GM12878 (cell line): ENCODE results near the gene AFF2. TPM values are rescaled to one million over a fixed set of nuclear protein-coding genes. Genes with fewer than 3 reads are reported as not detected.

Experiments
- ATAC-seq: fragments of 200-7000 bp; cut with Tn5 transposase; 3 replicates; pipeline ENCODE4 v1.9.1; 2020; ENCODE audit warnings: mild to moderate bottlenecking, moderate library complexity
- BruUV-seq: library from RNA; stranded (reverse); fragments of 400-500 nt; replicated peaks from 2 replicates; lab custom pipeline; 2021; lab: Mats Ljungman, UMichigan
- CTCF ChIA-PET: fragments of 300-600 bp; sonication (Branson Sonifier 250); formaldehyde crosslinking; extraction: SDS; loops from one replicate; lab custom pipeline; 2021; ENCODE audit warnings: inconsistent platforms; lab: Yijun Ruan, JAX
- POLR2A ChIA-PET: fragments of 350-600 bp; formaldehyde crosslinking; extraction: SDS; loops from one replicate; lab custom pipeline; 2021; ENCODE audit warnings: inconsistent platforms; lab: Charles Lee
- RAD21 ChIA-PET: fragments of 300-600 bp; sonication (Branson Sonifier 250); formaldehyde crosslinking; loops from one replicate; lab custom pipeline; 2023; ENCODE audit warnings: antibody characterized with exemption; ENCODE audit not compliant: unreplicated experiment; lab: Charles Lee
- SMC1A ChIA-PET: fragments of 300-600 bp; sonication (Branson Sonifier 250); formaldehyde crosslinking; loops from one replicate; lab custom pipeline; 2023; ENCODE audit not compliant: unreplicated experiment, uncharacterized antibody; lab: Charles Lee
- DNase-seq: peaks from one replicate; pipeline ENCODE4 v3.0.0-alpha.2; 2011; ENCODE audit warnings: low read depth, low spot score
- FAIRE-seq: peaks from 3 replicates; lab custom pipeline; 2011; peaks lifted over from hg19 to GRCh38; lab: Jason Lieb, UNC
- H2AFZ ChIP-seq: 2 replicates; pipeline ENCODE4 v1.6.0; 2011; ENCODE audit warnings: low read depth, low read length, control low read depth; ENCODE audit not compliant: control insufficient read depth
- H3K27ac ChIP-seq: 2 replicates; pipeline ENCODE4 v1.5.1; 2011; ENCODE audit warnings: control low read depth; ENCODE audit not compliant: control insufficient read depth, insufficient read depth
- H3K27me3 ChIP-seq, 2 experiments: replicated peaks in 1 of 2; 2 replicates each; pipeline versions ENCODE4 v1.6.0 to v1.6.1; 2011; ENCODE audit warnings: low read length in 1 of 2; ENCODE audit not compliant: control insufficient read depth in 2 of 2, insufficient read depth in 2 of 2
- H3K36me3 ChIP-seq, 2 experiments: 2 replicates each; pipeline ENCODE4 v1.5.1; 2011; ENCODE audit warnings: low read length in 1 of 2; ENCODE audit not compliant: control insufficient read depth in 2 of 2, insufficient read depth in 2 of 2
- H3K4me1 ChIP-seq: 2 replicates; pipeline ENCODE4 v1.6.1; 2011; ENCODE audit warnings: mild to moderate bottlenecking, low read length, moderate library complexity, mixed read lengths; ENCODE audit not compliant: control insufficient read depth, insufficient read depth
- H3K4me2 ChIP-seq: 2 replicates; pipeline ENCODE4 v1.6.0; 2011; ENCODE audit warnings: control low read depth; ENCODE audit not compliant: control insufficient read depth, insufficient read depth
- H3K4me3 ChIP-seq: fragments of 200-600 bp; sonication (generic); 2 replicates; pipeline ENCODE4 v1.5.1; 2016
- H3K79me2 ChIP-seq: 2 replicates; pipeline ENCODE4 v1.6.0; 2011; ENCODE audit warnings: low read length; ENCODE audit not compliant: control insufficient read depth, insufficient read depth
- H3K9ac ChIP-seq: 2 replicates; pipeline ENCODE4 v1.8.0; 2011; ENCODE audit warnings: low read length, control low read depth, mixed read lengths; ENCODE audit not compliant: control insufficient read depth, insufficient read depth
- H3K9me3 ChIP-seq: replicated peaks from 3 replicates; pipeline ENCODE4 v1.5.1; 2011; ENCODE audit warnings: mild to moderate bottlenecking, low read length; ENCODE audit not compliant: control insufficient read depth, insufficient read depth
- H4K20me1 ChIP-seq: 2 replicates; pipeline ENCODE4 v1.6.0; 2011; ENCODE audit not compliant: control insufficient read depth, insufficient read depth
- EGR1 ChIP-seq, 2 experiments: IDR thresholded peaks; 1 replicate in 1 of 2; 2 replicates in 1 of 2; pipeline ENCODE4 v1.6.1; 2011 to 2012; ENCODE audit warnings: low read depth in 2 of 2, low read length in 2 of 2, borderline replicate concordance in 1 of 2, mild to moderate bottlenecking in 1 of 2, moderate library complexity in 1 of 2
- ESRRA ChIP-seq: IDR thresholded peaks from 2 replicates; pipeline ENCODE4 v1.6.1; 2012; ENCODE audit warnings: mild to moderate bottlenecking, low read length, improper control_type of control experiment
- IRF5 ChIP-seq: fragments of 450-650 bp; IDR thresholded peaks from 2 replicates; pipeline ENCODE4 v1.6.1; 2017; ENCODE audit warnings: borderline replicate concordance
- RUNX3 ChIP-seq: IDR thresholded peaks from 2 replicates; pipeline ENCODE4 v1.6.1; 2012; ENCODE audit warnings: low read length, inconsistent platforms
- SIX5 ChIP-seq: IDR thresholded peaks from 2 replicates; pipeline ENCODE4 v1.6.1; 2011; ENCODE audit warnings: mild to moderate bottlenecking, low read depth, low read length, moderate library complexity; ENCODE audit not compliant: severe bottlenecking
- TAF1 ChIP-seq: IDR thresholded peaks from 2 replicates; pipeline ENCODE4 v1.6.1; 2011; ENCODE audit warnings: mild to moderate bottlenecking, low read depth, low read length, borderline replicate concordance
- ZBED1 ChIP-seq: IDR thresholded peaks from 2 replicates; pipeline ENCODE4 v1.6.1; 2016; ENCODE audit warnings: borderline replicate concordance
- WGBS: methylation state at CpG from one replicate; pipeline ENCODE4 v1.1.6; 2016; ENCODE audit warnings: low lambda C conversion rate; ENCODE audit not compliant: insufficient replicate concordance, insufficient coverage; ENCODE audit errors: missing lambda C conversion rate; 5-methylcytosine and 5-hydroxymethylcytosine counted together
- in situ Hi-C: fragments of 300-500 bp; cut with MboI; formaldehyde crosslinking; loops from 9 replicates; pipeline ENCODE4 v1.14.3; 2018; ENCODE audit warnings: mixed read lengths
- intact Hi-C: fragments of 100-400 bp; cut with micrococcal nuclease; formaldehyde crosslinking; loops from one replicate; pipeline ENCODE4 v1.14.2; 2022; ENCODE audit not compliant: unreplicated experiment
- polyA plus RNA-seq, 11 experiments: library from polyadenylated mRNA; depleted of rRNA in 4 of 11; unstranded in 6 of 11; stranded (reverse) in 5 of 11; fragments of >200 nt; fragmentation: Nextera tagmentation in 4 of 11; fragmentation: Illumina TruSeq in 1 of 11; extraction: Ambion mirVana in 4 of 11; extraction: Trizol in 1 of 11; gene quantifications; 1 replicate in 1 of 11; 2 replicates in 10 of 11; pipeline versions ENCODE4 v1.2.1 to v1.2.3, GENCODE V29; 2011 to 2016; ENCODE audit warnings: inconsistent platforms in 2 of 11, missing spikeins in 2 of 11, low read depth in 1 of 11
- total RNA-seq, 4 experiments: library from RNA; depleted of rRNA in 3 of 4; stranded (reverse); fragments of >200 nt in 3 of 4; fragmentation: Illumina TruSeq in 1 of 4; extraction: Trizol in 1 of 4; gene quantifications; 2 replicates each; pipeline versions ENCODE4 v1.2.1 to v1.2.3, GENCODE V29; 2013 to 2021
- TF ChIP-seq, protein P1 (sequence below): fragments of 450-650 bp; IDR thresholded peaks from 2 replicates; pipeline ENCODE4 v1.6.1; 2017; ENCODE audit warnings: mild to moderate bottlenecking, moderate library complexity

The AFF2 gene
- total and polyA plus RNA-seq, 10 of the 15 experiments (the other 5 are each of a cell fraction or from before 2014, with no cell fraction given), result under 0.01 to 0.03 TPM; not detected in 8

- Histone ChIP-seq H3K36me3 (no peaks in the 10 kb centered on the region), H3K27ac (no peak overlapping the region), H2AFZ (no peak overlapping the region), H3K4me3 (no peak overlapping the region), H3K27me3 (no peaks in the 10 kb centered on the region)
- FAIRE-seq (no peak), ATAC-seq (no peak)
- BruUV-seq, result no TSS peak
- 66% methylated on average over 4 of the region's 4 CpGs for WGBS
- ChIA-PET SMC1A (no interaction called here), POLR2A (no interaction called here), CTCF (interaction anchor here (1.2 kb wide), 1 partner anchor 13 kb away, joined by 3 read pairs; no protein-coding TSS in a partner anchor)
- intact Hi-C loops, result no loop called here
- TF ChIP-seq RUNX3, result no peak
- TF ChIP-seq IRF5, result no peak
- no peak for TF ChIP-seq ZBED1
- TF ChIP-seq ESRRA, result no peak
- TF ChIP-seq SIX5, result no peak
- TF ChIP-seq, protein P1, sequence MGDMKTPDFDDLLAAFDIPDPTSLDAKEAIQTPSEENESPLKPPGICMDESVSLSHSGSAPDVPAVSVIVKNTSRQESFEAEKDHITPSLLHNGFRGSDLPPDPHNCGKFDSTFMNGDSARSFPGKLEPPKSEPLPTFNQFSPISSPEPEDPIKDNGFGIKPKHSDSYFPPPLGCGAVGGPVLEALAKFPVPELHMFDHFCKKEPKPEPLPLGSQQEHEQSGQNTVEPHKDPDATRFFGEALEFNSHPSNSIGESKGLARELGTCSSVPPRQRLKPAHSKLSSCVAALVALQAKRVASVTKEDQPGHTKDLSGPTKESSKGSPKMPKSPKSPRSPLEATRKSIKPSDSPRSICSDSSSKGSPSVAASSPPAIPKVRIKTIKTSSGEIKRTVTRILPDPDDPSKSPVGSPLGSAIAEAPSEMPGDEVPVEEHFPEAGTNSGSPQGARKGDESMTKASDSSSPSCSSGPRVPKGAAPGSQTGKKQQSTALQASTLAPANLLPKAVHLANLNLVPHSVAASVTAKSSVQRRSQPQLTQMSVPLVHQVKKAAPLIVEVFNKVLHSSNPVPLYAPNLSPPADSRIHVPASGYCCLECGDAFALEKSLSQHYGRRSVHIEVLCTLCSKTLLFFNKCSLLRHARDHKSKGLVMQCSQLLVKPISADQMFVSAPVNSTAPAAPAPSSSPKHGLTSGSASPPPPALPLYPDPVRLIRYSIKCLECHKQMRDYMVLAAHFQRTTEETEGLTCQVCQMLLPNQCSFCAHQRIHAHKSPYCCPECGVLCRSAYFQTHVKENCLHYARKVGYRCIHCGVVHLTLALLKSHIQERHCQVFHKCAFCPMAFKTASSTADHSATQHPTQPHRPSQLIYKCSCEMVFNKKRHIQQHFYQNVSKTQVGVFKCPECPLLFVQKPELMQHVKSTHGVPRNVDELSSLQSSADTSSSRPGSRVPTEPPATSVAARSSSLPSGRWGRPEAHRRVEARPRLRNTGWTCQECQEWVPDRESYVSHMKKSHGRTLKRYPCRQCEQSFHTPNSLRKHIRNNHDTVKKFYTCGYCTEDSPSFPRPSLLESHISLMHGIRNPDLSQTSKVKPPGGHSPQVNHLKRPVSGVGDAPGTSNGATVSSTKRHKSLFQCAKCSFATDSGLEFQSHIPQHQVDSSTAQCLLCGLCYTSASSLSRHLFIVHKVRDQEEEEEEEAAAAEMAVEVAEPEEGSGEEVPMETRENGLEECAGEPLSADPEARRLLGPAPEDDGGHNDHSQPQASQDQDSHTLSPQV, result no peak
- TF ChIP-seq TAF1, result no peak
- no peak for TF ChIP-seq EGR1 (IDR thresholded peaks at IDR 0.05; ENCODE audit: borderline replicate concordance in 1 of 2, low read depth in 2 of 2, low read length in 2 of 2)
- TF ChIP-seq, all 136 proteins: peak for 0
- Histone ChIP-seq H3K4me2 (no peak overlapping the region), H4K20me1 (no peaks in the 10 kb centered on the region), H3K9me3 (no peaks in the 10 kb centered on the region), H3K79me2 (no peaks in the 10 kb centered on the region), H3K9ac (no peak overlapping the region), H3K4me1 (no peaks in the 10 kb centered on the region)
- in situ Hi-C loops, result no loop called here
- RAD21 ChIA-PET, result no interaction called here
- DNase-seq, result no peak
Measured at GRCh38 chrX:148647651-148648050, 147.2 kb downstream of the AFF2 start.
